ENCODE measurements around the gene LRRN2.

LRRN2 gene

GRCh38 chr1:204619721-204620120, 65.8 kb downstream of the LRRN2 start:
- no peak overlapping the region for H3K4me3 ChIP-seq (ENCODE audit: low read depth, low read length)
- TF ChIP-seq CTCF (IDR thresholded peaks at IDR 0.05; ENCODE audit: low read depth, low read length) = no peak

- no peak overlapping the region for H3K4me3 ChIP-seq (ENCODE audit: low read depth, low read length)
- no peak for TF ChIP-seq CTCF (IDR thresholded peaks at IDR 0.05; ENCODE audit: low read depth, low read length)
These were observed 67.3 kb downstream of the LRRN2 start for GRCh38 chr1:204618148-204618760.

GRCh38 chr1:204617256-204618147, 68.0 kb downstream of the LRRN2 start:
- H3K4me3 ChIP-seq (ENCODE audit: low read depth, low read length) = no peak overlapping the region
- TF ChIP-seq CTCF (IDR thresholded peaks at IDR 0.05; ENCODE audit: low read depth, low read length) = no peak

GRCh38 chr1:204616641-204617040, 68.9 kb downstream of the LRRN2 start:
- H3K4me3 ChIP-seq (ENCODE audit: low read depth, low read length) = no peak overlapping the region
- TF ChIP-seq CTCF (IDR thresholded peaks at IDR 0.05; ENCODE audit: low read depth, low read length) = no peak

GRCh38 chr1:204615881-204616280, 69.7 kb downstream of the LRRN2 start:
- no peak for TF ChIP-seq CTCF (IDR thresholded peaks at IDR 0.05; ENCODE audit: low read depth, low read length)
- no peak overlapping the region for H3K4me3 ChIP-seq (ENCODE audit: low read depth, low read length)

- TF ChIP-seq CTCF (IDR thresholded peaks at IDR 0.05; ENCODE audit: low read depth, low read length) = no peak
- no peak overlapping the region for H3K4me3 ChIP-seq (ENCODE audit: low read depth, low read length)
These were observed 71.9 kb downstream of the LRRN2 start for GRCh38 chr1:204613636-204614035.

GRCh38 chr1:204612326-204612725, 73.2 kb downstream of the LRRN2 start:
- TF ChIP-seq CTCF (IDR thresholded peaks at IDR 0.05; ENCODE audit: low read depth, low read length) = no peak
- no peak overlapping the region for H3K4me3 ChIP-seq (ENCODE audit: low read depth, low read length)

Data from WI38 (cell line).